Common myeloid progenitor, CD34-positive (primary cell): Measurements from ENCODE around the gene ZNF410.

Experiments
- CTCF ChIA-PET: fragments of 350-600 bp; sonication (Branson Sonifier 250); formaldehyde crosslinking; loops from one replicate; lab custom pipeline; 2021; ENCODE audit warnings: antibody characterized with exemption; lab: Charles Lee
- POLR2A ChIA-PET: fragments of 350-600 bp; sonication (Branson Sonifier 250); formaldehyde crosslinking; loops from one replicate; lab custom pipeline; 2021; ENCODE audit warnings: antibody characterized with exemption; lab: Charles Lee
- DNase-seq, 3 donors: peaks; one replicate each; pipeline versions ENCODE4 v3.0.0 to v3.0.0-alpha.2; 2013
- H3K27ac ChIP-seq, 2 experiments: 1 replicate in 1 of 2; 2 replicates in 1 of 2; pipeline ENCODE4 v1.7.0; 2013; ENCODE audit warnings: inconsistent platforms in 2 of 2, low read length in 2 of 2, mild to moderate bottlenecking in 2 of 2, low read depth in 1 of 2, moderate library complexity in 1 of 2; ENCODE audit not compliant: severe bottlenecking in 2 of 2, insufficient read depth in 1 of 2, poor library complexity in 1 of 2
- H3K27me3 ChIP-seq, 5 experiments: replicated peaks in 2 of 5; 1 replicate in 3 of 5; 2 replicates in 2 of 5; pipeline versions ENCODE4 v1.6.1 to v1.7.0; 2013; ENCODE audit warnings: low read length in 4 of 5, mild to moderate bottlenecking in 2 of 5, moderate library complexity in 2 of 5, inconsistent platforms in 1 of 5; ENCODE audit not compliant: insufficient read depth in 5 of 5, control insufficient read depth in 4 of 5
- H3K36me3 ChIP-seq, 4 experiments: 1 replicate in 2 of 4; 2 replicates in 2 of 4; pipeline versions ENCODE4 v1.6.1 to v1.7.0; 2013; ENCODE audit warnings: low read length in 3 of 4, control low read depth in 1 of 4, mild to moderate bottlenecking in 1 of 4; ENCODE audit not compliant: control insufficient read depth in 4 of 4, insufficient read depth in 4 of 4
- H3K4me1 ChIP-seq, 4 experiments: 1 replicate in 3 of 4; 2 replicates in 1 of 4; pipeline versions ENCODE4 v1.6.1 to v1.7.1; 2013; ENCODE audit warnings: low read length in 3 of 4, mild to moderate bottlenecking in 3 of 4, control low read depth in 1 of 4, inconsistent platforms in 1 of 4, moderate library complexity in 1 of 4; ENCODE audit not compliant: control insufficient read depth in 4 of 4, insufficient read depth in 4 of 4; ENCODE audit errors: control extremely low read depth in 1 of 4
- H3K4me3 ChIP-seq, 7 experiments: 1 replicate in 4 of 7; 2 replicates in 3 of 7; pipeline versions ENCODE4 v1.5.1 to v1.7.0; 2013; ENCODE audit warnings: mild to moderate bottlenecking in 7 of 7, low read length in 6 of 7, moderate library complexity in 6 of 7, inconsistent platforms in 2 of 7, low read depth in 2 of 7, control low read depth in 1 of 7; ENCODE audit not compliant: insufficient read depth in 4 of 7, control insufficient read depth in 1 of 7; ENCODE audit errors: extremely low read depth in 1 of 7
- H3K9me3 ChIP-seq, 5 experiments: 1 replicate in 4 of 5; 2 replicates in 1 of 5; pipeline versions ENCODE4 v1.6.1 to v1.7.1; 2013; ENCODE audit warnings: low read length in 4 of 5, mild to moderate bottlenecking in 2 of 5, inconsistent platforms in 1 of 5, low read depth in 1 of 5, moderate library complexity in 1 of 5; ENCODE audit not compliant: control insufficient read depth in 4 of 5, insufficient read depth in 2 of 5; ENCODE audit errors: control extremely low read depth in 1 of 5
- WGBS: methylation state at CpG from one replicate; pipeline ENCODE4 v1.1.5; 2013; ENCODE audit not compliant: insufficient coverage; 5-methylcytosine and 5-hydroxymethylcytosine counted together

Gene ZNF410

GRCh38 chr14:73884438-73885190, 2.0 kb upstream of the ZNF410 start:
- no peak overlapping the region for H3K27ac ChIP-seq
- ChIA-PET POLR2A (no interaction called here), CTCF (interaction anchor here (0.9 kb wide), 1 partner anchor 18 kb away, joined by 3 read pairs; no protein-coding TSS in a partner anchor)
- DNase-seq = no peak
- peaks cover 11 to 32% (median 20%) of the 10 kb centered on the region in 4 experiments for H3K4me1 ChIP-seq
- no peaks in the 10 kb centered on the region for H3K9me3 ChIP-seq
- H3K36me3 ChIP-seq = no peaks in the 10 kb centered on the region
- no peak overlapping the region for H3K4me3 ChIP-seq
- 100% methylated on average over 5 of the region's 8 CpGs for WGBS
- H3K27me3 ChIP-seq = no peaks in the 10 kb centered on the region

DNA sequence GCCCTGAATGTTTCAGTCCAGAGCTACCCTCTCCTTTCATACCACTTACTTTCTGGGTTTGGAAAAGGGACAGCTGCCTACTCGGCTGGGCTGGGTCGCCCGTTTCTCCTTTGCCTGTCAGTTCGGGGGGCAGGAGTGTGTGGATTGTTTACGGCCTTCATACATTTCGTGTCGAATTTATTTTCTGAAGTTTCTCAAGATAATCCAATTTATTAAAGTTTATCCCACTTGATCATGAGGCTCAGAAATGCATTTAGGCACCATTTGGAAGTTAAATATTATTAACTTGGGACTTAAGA, 608 bp downstream of the ZNF410 start:
- H3K4me1 ChIP-seq = peaks cover 11 to 29% (median 20%) of the 10 kb centered on the region in 4 experiments
- no CpG with 5 or more reads among the region's 7 CpGs for WGBS
- POLR2A ChIA-PET = interaction anchor here (1.2 kb wide), 1 partner anchor 8 kb away, joined by 4 read pairs; no protein-coding TSS in a partner anchor
- CTCF ChIA-PET = interaction anchor here (1.4 kb wide), 1 partner anchor 158 kb away, joined by 3 read pairs; no protein-coding TSS in a partner anchor
- no peaks in the 10 kb centered on the region for H3K9me3 ChIP-seq
- H3K36me3 ChIP-seq = peaks cover 0 to 3% (median 1%) of the 10 kb centered on the region in 4 experiments
- no peaks in the 10 kb centered on the region for H3K27me3 ChIP-seq
- DNase-seq = no peak
- peak overlapping the region; percentile 82 to 98 (median 89) for H3K4me3 ChIP-seq
- peak overlapping the region; percentile 93 to 96 for H3K27ac ChIP-seq

DNA sequence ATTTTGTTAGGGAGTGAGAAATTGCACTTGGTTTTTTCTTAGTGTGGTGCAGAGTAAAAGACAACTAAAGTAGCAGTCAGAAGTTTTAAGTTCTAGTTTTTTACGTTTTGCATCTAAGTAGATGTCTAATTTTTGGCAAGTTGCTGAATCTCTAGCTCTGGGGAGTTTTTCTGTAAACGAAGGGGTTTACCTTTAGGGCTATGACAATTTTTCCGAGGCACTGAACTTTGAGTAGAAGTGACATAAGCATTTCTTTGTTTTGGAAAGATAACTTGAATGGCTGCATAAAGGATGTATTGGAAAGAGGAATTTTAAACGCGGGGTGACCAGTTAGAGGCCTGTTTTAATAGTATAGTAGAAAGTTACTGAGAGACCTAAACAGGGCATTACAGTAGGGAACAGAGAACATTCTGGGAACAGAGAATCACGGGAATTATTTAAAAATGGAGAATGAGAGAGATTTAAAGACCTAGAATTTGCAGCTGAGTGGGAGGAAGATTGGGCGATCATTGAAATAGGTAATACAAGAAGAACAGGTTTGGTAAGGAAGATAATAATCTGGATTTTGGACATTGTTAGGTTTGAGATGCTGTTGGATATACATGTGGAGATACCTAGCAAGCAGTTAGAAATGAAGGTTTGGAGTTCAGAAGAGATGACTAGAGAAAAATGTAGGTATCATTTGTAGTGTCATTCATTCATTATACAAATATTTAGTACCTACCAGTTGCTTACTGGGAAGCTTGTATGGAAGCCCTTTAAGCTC, 1.2 kb downstream of the ZNF410 start:
- peak in 2 of 3 donors; percentile 5 to 11 for DNase-seq
- H3K9me3 ChIP-seq = no peaks in the 10 kb centered on the region
- H3K27ac ChIP-seq = peak overlapping the region; percentile 93 to 96
- WGBS = 41% methylated on average over 7 of the region's 7 CpGs
- ChIA-PET CTCF (interaction anchor here (1.4 kb wide), 1 partner anchor 159 kb away, joined by 3 read pairs; no protein-coding TSS in a partner anchor), POLR2A (interaction anchor here (0.6 kb wide), 1 partner anchor 10 kb away, joined by 3 read pairs; no protein-coding TSS in a partner anchor)
- H3K36me3 ChIP-seq = peaks cover 0 to 5% (median 1%) of the 10 kb centered on the region in 4 experiments
- no peaks in the 10 kb centered on the region for H3K27me3 ChIP-seq
- peak overlapping the region in 6 of 7 experiments; percentile 82 to 98 (median 89) for H3K4me3 ChIP-seq
- peaks cover 11 to 29% (median 20%) of the 10 kb centered on the region in 4 experiments for H3K4me1 ChIP-seq

DNA sequence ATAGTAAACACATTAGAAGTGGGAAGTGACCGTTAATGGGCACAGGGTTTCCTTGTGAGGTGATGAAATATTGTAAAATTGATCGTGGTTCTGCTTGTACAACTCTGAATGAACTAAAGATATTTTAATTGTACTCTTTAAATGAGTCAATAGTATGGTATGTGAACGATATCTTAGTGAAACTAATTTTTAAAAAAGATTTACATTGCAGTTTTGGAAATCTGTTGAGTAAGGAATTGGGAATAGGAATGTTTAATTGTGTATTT, 1.7 kb downstream of the ZNF410 start:
- POLR2A ChIA-PET = interaction anchor here (0.6 kb wide), 1 partner anchor 10 kb away, joined by 3 read pairs; no protein-coding TSS in a partner anchor
- Histone ChIP-seq H3K4me1 (peaks cover 11 to 29% (median 20%) of the 10 kb centered on the region in 4 experiments), H3K9me3 (no peaks in the 10 kb centered on the region), H3K4me3 (peak overlapping the region in 4 of 7 experiments; percentile 82 to 98 (median 88)), H3K27me3 (no peaks in the 10 kb centered on the region), H3K36me3 (peaks cover 0 to 9% (median 3%) of the 10 kb centered on the region in 4 experiments), H3K27ac (no peak overlapping the region)
- 100% methylated on average over 1 of the region's 3 CpGs for WGBS
- peak in 1 of 3 donors; percentile 10 for DNase-seq
- CTCF ChIA-PET = interaction anchor here (0.5 kb wide), 1 partner anchor 26 kb away, joined by 3 read pairs; no protein-coding TSS in a partner anchor

GRCh38 chr14:73888971-73889370, 2.3 kb downstream of the ZNF410 start:
- Histone ChIP-seq H3K4me1 (peaks cover 11 to 29% (median 20%) of the 10 kb centered on the region in 4 experiments), H3K27ac (no peak overlapping the region), H3K4me3 (peak overlapping the region in 1 of 7 experiments; percentile 98), H3K36me3 (peaks cover 0 to 15% (median 8%) of the 10 kb centered on the region in 4 experiments), H3K9me3 (no peaks in the 10 kb centered on the region), H3K27me3 (no peaks in the 10 kb centered on the region)
- ChIA-PET POLR2A (no interaction called here), CTCF (interaction anchor here (0.5 kb wide), 1 partner anchor 25 kb away, joined by 3 read pairs; no protein-coding TSS in a partner anchor)
- no peak for DNase-seq
- WGBS = no CpG with 5 or more reads among the region's 2 CpGs

GRCh38 chr14:73889376-73889775, 2.7 kb downstream of the ZNF410 start:
- no peak for DNase-seq
- Histone ChIP-seq H3K27me3 (no peaks in the 10 kb centered on the region), H3K4me1 (peaks cover 11 to 29% (median 20%) of the 10 kb centered on the region in 4 experiments), H3K27ac (no peak overlapping the region), H3K9me3 (no peaks in the 10 kb centered on the region), H3K4me3 (no peak overlapping the region), H3K36me3 (peaks cover 0 to 19% (median 12%) of the 10 kb centered on the region in 4 experiments)
- WGBS = 100% methylated on average over 5 of the region's 5 CpGs
- CTCF ChIA-PET = no interaction called here
- POLR2A ChIA-PET = interaction anchor here (0.6 kb wide), 1 partner anchor 132 kb away, joined by 3 read pairs; no protein-coding TSS in a partner anchor
